HG02588 (cell line): ENCODE results near the gene SLC9C1.

Experiments used
- ATAC-seq: cut with Tn5 transposase; IDR thresholded peaks from one replicate; pipeline ENCODE4 v1.9.1; 2021; ENCODE audit warnings: mild to moderate bottlenecking, moderate library complexity; ENCODE audit not compliant: unreplicated experiment

SLC9C1 gene

DNA sequence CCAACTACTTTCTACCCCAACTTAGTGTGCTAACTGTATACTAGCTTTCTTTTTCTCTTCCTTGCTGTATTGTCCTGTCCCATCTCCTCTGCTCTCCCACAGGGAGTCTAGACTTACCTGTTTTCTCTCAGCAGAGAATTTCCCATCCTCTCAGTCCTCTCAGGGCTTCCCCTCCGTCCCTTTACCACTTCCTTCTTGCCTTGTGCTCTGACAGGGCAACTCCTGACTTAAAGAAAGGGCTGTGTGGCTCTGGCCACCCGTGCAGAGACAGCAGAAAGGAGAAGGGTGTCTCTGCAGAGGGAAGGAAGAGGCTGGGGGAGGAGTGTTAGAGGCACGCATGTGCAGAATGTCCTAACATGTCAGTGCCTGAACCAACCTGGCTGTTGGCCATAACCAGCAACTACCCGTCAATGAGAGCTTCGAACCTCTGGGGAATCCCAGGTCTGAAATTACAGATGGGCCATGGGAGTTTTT is 161.0 kb downstream of the SLC9C1 start, which contains the start of gene GCSAM:
GCSAM (minus strand) TSS at position 274 of the 474 bp plus-strand sequence; CDS start at position 146, 128 bp downstream.
- ATAC-seq: peak; percentile 76

DNA sequence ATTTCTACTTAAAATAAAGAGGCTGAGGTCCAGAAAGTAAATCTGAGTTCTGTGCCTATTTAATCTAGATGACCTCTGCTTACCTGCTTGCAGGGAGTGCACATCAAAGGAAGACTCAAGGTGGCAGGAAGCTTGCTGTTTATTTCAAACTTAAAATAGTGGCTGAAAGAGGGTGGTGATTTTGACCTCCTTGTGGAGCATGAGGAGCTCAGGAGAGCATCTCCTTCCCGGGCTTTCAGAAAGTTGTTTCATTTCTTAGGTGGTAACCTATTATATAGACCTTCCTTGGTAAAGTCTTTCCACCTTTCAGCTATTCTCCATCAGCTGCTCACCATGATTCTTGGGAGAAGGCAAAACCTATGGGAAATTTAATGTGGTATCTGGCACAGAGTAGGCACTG is 161.5 kb downstream of the SLC9C1 start:
- peak; percentile 1 for ATAC-seq

DNA sequence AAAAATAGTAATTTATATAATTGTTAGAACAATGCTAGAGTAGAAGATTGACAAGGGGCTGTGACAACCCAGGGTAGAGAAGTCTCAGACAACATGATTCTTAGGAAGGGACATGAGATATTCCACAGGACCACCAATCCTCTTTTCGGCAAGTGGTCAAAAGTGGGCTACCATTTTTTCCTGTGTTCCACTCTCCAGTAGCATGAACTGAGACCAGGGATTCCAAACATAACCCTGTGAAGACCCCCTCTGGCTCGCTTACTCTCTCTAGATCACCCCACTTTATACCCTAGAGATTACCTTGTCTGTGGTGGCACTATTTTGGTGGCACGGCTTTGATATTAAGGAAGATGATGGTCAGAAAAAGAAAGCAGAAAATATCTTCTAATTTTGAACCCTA is 161.9 kb downstream of the SLC9C1 start:
- ATAC-seq: no peak

DNA sequence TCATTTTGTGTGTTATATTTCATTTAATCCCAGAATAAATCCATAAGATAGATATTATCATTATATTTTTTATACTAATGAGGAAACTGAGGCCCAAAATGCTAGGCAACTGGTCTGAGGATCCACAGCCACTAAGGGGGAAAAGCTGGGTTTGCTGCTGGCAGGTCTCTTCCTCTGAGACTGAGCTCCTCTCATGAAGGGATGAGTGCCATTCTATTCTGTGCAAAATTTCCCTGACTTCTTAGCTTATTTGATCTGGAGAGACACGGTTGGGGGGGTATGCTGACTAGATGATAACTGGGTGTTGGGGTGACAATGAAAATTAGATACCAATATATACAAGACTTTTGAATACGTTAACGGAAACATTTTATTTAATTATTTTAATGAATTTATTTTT is 162.9 kb downstream of the SLC9C1 start:
- no peak for ATAC-seq

DNA sequence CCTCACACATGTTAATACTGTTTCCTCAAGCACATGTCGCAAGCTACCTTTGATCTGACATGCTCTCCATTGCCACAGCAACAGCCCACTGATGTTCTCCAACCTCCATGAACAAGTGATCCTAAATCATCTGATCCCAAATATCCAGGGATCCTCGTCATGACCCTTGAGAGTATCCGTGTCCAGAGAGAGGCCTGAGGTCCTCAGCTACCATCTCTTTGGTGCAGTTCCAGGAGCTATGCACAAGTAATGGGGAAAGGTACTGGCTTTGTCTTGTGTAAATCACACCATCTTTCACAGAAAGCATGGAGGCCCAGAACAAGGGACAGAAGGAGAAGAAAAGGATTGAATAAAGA is 163.4 kb downstream of the SLC9C1 start:
- ATAC-seq: no peak

DNA sequence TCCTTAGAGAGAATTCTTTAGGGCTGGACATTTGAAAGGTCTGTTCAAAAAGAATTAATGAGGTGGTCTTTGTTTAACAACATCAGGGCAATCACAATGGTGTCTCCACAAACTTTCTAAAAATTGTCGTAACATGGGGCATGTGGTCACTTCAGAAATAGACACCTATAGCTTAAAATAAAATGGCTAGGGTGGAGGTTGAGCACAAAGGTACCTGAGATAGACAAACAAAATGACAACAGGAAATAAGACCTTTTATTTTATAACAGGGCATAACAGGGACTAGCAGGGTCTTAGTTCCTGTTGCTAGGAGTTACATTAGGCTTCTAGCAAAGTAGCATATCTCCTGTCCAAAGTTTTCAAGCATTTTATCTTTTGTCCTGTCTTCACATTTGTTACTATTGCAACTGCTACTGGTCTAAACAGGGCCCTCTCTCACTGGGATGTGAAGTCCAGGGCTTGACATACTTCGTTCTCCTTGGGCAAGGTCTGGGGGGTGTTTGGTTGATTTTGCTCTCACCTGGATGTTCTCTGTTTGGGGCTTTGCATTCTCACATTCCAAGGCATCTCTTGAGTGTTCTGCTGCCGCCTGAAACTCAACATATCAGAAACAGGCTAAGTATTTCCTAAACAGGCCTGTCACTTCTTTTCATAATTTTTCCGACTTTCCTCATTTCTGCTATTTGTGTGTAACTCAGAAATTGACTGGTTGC is 163.9 kb downstream of the SLC9C1 start:
- no peak for ATAC-seq

DNA sequence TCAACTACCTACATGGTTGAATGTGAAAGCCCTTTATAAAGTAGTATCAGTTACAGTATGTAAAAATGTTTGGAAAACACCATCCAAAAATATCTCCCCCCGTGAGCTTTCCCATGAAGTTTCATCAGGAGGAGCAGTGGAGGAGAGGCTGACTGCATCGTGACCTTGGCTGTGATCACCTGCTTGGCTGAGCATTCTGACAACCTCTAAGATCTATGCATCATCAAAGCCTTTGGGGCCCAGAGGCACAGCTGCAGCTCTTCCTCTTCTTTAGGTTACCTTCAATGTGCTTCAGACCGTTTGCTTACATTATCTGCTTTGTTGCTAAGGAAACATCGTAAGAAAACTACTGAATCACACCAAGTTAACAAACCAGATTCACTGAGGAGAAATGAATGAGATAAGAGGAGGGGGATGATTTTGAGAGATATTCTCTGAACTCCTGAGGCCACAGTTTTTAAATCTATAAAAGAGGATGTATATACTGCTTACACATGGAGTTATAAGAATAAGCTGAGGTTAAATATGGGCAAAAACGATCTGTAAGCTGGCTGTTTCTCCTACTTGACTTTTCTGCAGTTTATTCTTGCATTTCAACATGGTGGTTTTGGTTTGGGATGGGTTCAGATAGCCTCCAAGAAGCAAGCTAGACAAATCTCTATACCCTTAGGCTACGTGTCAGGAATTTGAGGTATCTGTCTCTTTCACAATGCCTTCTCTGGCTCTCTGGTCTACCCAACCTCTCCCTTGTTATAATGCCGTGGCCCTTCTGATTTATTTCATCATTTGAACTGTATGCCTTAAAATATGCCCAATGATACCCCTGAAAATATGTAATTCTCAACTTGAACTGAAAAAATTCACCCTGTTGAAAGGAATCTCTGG is 164.9 kb downstream of the SLC9C1 start:
- peak; percentile 40 for ATAC-seq

DNA sequence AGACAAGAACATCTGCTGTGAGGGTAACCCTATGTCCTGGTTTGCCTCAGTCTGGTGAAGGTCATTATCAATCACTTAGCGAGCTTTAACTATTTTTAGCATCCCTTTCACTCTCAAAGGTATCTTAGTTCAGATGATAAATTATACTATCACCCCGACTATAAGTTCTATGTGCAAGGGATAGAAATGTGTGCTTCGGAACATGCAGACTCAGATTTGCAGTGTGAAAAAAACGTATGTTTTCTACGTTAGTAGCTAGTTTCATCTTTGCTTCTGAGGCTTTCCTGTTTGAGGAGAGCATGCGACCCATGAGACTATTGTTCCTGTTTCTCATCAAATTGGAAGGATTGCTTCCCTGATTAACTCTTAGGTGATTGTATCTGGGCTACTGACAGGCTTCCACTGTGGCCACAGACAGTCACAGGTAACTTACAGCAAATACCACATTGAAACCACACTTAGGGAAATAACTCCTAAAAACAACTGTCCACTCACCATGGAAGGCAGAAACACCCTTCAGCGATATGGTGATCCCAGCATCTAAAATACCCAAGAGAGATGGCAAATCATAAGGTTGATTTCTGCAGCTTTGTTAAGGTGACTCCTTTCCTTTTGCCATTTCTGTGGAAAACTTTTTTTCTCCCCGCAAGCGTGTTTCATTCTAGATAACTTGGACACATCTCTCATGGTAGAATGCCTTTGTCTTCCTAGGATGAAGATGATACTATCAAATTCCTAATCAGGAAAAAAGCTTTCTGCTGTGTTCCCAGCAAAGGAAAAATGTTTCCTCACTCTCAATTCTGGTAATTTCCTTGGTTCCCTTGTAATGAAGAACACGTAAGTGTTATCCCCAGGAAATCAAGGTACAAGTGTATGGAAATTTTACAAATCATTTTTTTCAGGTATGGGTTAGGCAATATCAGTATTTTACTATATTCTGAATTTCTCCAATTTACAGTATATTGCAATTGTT is 166.2 kb downstream of the SLC9C1 start:
- no peak for ATAC-seq

DNA sequence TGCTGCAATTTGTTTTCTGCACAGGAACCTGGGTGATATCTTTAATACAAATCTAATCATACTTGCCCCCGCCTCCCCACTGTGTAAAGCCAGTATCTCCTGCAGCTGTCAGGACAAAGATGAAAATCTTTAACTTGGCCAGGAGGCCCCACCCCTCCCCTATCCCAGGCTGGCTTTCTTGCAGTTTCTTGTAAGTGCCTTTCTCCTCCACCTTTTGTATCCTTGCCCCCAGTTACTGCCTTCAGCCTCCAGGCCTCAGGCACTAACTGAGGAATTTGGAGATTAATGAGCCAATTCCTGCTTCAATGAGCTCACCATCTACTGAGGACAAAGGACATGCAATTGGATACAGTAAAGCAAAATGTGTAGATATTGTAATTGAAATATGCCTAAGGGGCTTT is 167.5 kb downstream of the SLC9C1 start:
- ATAC-seq: no peak

DNA sequence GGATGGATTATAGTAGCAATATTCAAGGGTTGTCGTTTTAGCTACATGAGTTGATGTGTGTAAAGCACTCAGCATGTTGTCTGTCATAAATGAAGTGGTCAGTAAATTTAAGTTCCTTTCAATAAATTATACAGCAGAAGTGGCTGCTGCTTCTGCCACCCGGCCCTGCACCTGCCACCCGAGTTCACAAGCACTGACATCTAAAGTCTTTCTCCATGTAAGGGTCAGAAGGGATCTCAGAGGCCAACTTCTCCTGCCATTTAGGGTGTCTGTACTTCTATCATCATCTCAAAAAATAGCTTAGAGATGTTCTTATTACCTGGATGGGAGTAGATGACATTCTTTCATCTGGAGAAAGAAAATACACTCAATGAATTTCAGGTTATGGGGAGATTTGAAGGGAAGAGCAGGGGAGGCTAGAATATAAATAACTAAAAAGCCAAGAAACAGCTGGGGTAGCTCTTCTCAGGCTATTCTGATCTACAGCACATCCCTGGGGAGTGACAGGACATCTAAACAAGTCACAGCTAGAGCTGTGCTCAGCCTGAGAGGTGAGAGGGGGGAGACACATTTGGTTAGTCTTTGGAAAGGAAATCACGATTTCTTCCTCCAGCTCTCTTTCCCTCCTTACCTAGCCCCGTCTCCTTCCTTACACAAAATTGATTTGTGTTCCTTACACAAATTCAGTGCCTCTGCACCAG is 169.0 kb downstream of the SLC9C1 start:
- no peak for ATAC-seq

DNA sequence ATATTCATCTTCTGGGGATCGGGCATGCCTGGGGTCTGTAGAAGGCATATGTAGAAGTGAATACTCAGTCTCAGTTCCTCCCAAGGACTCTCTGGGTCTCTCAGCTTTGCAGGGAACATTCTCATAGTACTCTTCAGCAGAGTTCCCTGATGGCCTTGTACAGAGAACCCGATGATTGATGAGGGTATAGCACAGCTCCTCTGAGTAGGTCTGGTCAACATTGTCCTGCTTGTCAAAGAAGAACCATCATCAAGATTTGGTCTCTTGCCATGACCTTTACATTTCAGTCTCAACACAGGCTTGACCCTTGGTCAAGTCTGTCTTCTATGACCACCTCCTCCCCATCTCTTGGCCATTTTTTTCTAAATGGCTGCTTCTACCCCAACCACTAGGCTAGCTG is 170.5 kb downstream of the SLC9C1 start:
- no peak for ATAC-seq

DNA sequence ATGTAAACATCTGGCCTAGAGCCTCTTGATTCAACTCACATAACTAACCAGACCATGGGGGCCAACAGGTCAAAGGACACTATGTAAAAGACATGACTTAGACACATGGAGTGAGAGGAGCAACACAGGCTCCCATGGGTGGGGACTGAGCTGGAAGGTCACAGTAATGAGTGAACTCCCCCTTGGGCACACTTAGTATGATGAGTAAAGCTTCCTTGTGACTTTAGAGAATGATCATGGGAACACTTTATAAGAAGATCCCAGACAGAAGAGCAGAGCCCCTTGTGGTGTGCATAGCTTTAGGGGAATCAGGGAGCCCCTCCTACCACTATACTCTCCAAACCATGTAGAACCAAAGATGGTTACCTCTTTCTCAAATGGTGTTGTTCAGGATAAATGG is 171.1 kb downstream of the SLC9C1 start:
- no peak for ATAC-seq

DNA sequence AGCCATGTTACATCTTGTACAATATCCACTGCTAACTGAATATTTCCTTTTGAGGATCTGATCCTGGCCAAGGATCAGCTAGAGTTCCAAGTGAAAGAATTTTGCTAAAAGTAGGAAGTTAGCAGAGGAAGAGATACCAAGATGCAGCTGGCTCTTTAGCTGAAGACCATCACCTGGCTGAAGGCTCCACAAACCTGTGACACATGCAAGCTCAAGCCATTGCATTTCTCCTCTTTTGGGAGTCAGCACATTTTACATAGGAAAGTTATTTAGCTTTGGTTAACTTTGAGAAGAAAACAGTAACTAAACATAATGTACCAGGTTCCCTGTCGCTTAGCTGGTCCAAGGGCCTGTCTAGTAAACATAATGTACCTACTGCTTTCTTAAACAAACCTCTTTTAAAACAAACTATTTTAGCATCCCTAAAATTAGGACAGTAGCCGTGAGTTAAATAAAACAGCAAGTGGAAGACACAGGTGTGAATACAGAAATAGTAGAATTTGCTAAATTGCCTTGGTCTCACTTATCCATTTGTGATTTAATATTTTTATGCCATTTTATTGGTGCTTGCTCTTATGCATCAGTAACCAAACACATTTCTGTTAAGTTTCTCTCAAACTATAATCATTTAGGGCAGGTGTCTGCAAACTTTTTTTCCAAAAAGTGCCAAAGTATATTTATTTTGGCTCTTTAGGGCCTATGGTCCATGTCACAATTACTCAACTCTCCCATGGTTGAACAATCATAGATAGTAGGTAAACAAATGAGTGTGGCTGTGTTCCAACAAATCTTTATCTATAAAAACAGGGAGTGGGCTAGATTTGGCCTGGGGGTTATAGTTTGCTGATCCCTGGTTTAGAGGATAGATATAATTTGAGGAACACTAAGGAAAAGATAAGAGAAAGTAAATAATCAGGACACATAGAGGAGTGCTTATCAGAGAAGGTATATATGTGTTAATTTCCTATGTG is 172.2 kb downstream of the SLC9C1 start:
- ATAC-seq: no peak

DNA sequence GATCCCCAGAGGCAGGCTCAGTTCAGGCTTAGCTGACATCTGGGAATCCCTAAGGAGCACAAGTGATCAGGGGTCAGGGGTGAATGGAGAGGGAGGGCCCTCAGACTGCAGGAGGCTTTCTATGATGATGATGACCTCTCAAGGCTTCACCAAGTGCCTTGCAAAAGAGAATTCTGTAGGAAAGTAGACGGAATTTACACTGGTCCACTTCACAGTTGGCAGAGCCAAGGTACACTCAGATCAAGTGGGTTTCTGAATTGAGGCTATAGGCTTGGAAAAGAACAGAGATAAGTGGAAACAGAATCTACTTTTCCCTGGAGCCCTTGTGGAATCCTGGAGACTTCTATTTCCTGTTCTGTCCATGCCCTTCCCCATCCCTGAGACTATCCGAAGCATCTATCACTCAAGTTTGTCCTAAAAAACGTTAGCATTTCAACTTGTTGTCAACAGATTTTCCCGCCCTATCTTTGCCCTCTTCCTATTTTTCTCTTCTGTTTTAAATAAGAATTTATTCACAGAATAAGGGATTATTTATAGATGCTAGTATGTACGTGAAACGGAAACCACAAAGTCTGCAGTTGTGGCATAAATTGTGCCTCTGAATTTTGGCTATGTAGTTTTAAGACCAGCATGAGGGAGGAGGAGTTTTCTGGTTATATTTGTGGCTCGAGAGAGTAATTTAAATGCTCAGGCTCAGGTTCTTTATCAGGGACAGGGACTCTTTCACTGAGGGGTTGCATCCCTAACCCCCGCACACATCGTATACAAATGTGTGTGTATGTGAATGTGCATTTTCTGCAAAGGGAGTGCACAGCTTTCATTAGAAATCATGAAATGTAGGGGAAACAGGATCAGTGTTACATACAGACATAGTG is 173.8 kb downstream of the SLC9C1 start:
- no peak for ATAC-seq

DNA sequence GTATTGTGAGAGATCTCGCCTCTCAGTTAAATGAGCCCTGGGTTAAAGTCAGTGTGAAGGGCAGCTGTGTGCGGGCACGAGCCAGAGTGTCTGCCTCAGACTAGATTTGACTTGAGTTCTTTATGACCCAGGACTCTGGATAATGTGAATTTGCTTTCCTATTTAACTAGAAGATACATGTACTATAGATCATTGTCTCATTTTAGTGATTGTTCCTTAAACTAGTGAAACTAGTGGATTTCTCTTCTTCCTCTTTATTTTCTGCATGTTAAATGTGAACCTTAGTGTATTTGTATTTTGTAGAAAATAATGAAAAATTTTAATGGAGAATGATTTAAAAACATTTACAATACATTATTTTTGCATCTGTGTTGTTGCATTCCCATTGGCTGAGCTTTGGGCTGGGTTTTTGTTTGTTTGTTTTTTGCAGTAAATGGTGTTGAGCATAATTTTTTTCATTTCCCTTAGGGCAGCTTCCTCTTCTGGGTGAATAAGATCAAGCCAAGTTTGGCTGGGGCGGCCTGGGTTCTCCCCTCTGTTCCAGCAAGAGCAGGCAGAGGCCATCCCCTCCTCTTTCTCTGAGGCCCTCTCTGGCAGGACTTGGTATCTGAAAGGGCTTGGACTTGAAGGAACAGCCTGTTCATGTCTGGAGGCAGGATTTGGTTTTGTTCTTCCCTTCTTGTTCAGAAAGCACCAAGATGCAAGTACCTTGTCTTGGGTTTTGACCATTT is 176.0 kb downstream of the SLC9C1 start:
- no peak for ATAC-seq

DNA sequence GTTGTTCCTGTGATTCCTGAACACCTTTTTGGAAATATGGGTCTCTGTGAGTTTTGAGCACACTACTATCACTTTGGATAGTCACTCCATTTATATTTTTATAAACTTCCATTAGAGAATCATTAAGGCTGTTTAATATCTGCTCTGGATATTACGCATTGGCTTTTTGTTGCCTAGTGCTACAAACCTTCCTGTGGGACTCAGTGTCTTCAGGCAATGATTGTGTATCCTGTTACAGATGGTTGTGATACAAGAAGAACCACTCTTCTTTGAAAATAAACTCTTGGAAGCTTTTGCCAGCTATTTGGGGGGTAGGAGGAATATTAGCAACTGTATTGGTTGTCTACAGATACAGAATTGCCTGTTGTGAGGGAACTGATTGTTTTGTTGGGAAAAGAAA is 176.6 kb downstream of the SLC9C1 start:
- ATAC-seq: no peak

DNA sequence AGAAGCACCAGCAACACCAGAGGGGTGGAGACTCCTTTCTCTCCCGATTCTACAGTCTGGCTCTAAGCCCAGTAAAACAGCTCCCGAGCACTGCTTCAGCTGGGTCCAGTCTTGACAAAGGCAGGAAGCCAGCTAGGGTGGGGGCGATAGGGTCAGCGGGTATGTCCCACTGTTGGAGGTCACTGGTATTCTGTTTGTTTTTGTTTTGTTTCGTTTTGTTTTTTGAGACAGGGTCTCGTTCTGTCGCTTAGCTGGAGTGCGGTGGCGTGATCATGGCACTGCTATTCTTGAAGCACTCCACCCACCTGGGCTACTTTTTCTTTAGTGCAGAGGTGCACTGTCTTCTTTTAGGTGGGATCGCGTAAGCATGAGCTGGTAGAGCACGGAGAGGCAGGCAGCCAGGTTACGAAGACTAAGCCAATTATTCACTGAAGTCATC is 177.2 kb downstream of the SLC9C1 start:
- no peak for ATAC-seq
